ENCODE measurements around the gene FSD1L. TPM values are rescaled to one million over a fixed set of nuclear protein-coding genes. Genes with fewer than 3 reads are reported as not detected.

The FSD1L gene
- total and polyA plus RNA-seq, 3 donors from 2014 or later, result 9.1 to 12.2 (median 9.4) TPM

- Histone ChIP-seq H3K27me3 (no peaks in the 10 kb centered on the region), H3K27ac (no peak overlapping the region), H3K4me1 (peaks cover 6% of the 10 kb centered on the region), H3K9me3 (no peaks in the 10 kb centered on the region), H3K36me3 (ENCODE audit: low read depth, missing control alignments) (no peaks in the 10 kb centered on the region), H3K4me3 (no peak overlapping the region)
- TF ChIP-seq CTCF (IDR thresholded peaks at IDR 0.05) (no peak), POLR2A (IDR thresholded peaks at IDR 0.05) (no peak)
- 72 to 77% methylated on average over 8 of the region's 8 CpGs for WGBS, 2 donors
- DNase-seq, result no peak
- intact Hi-C loops (cut with DNase I; ENCODE audit: low total_unique reads), result loop anchor here (10.0 kb wide), 2 partner anchors 261 to 491 kb away; partner anchors contain the start of gene ABCA1
Measured at GRCh38 chr9:105415662-105415980, 32.2 kb upstream of the FSD1L start.

- TF ChIP-seq CTCF (IDR thresholded peaks at IDR 0.05), result no peak
- no peak for TF ChIP-seq POLR2A (IDR thresholded peaks at IDR 0.05)
- H3K4me3 ChIP-seq, result no peak overlapping the region
- no peak for DNase-seq
- H3K36me3 ChIP-seq (ENCODE audit: low read depth, missing control alignments), result no peaks in the 10 kb centered on the region
- WGBS, 2 donors, result 95 to 97% methylated on average over 1 of the region's 1 CpG
- H3K4me1 ChIP-seq, result peaks cover 6% of the 10 kb centered on the region
- H3K27ac ChIP-seq, result no peak overlapping the region
- intact Hi-C loops (cut with DNase I; ENCODE audit: low total_unique reads), result loop anchor here (10.0 kb wide), 2 partner anchors 262 to 492 kb away; partner anchors contain the start of gene ABCA1
- no peaks in the 10 kb centered on the region for H3K27me3 ChIP-seq
- H3K9me3 ChIP-seq, result no peaks in the 10 kb centered on the region
Measured at GRCh38 chr9:105416840-105417239, 31.0 kb upstream of the FSD1L start.

GRCh38 chr9:105418588-105419500, 29.0 kb upstream of the FSD1L start:
- WGBS, 2 donors, result 59 to 68% methylated on average over 3 of the region's 3 CpGs
- H3K36me3 ChIP-seq (ENCODE audit: low read depth, missing control alignments), result no peaks in the 10 kb centered on the region
- no peak overlapping the region for H3K4me3 ChIP-seq
- H3K9me3 ChIP-seq, result no peaks in the 10 kb centered on the region
- H3K4me1 ChIP-seq, result peaks cover 6% of the 10 kb centered on the region
- no peaks in the 10 kb centered on the region for H3K27me3 ChIP-seq
- TF ChIP-seq POLR2A (IDR thresholded peaks at IDR 0.05) (no peak), CTCF (IDR thresholded peaks at IDR 0.05) (no peak)
- no peak overlapping the region for H3K27ac ChIP-seq
- DNase-seq, result no peak
- intact Hi-C loops (cut with DNase I; ENCODE audit: low total_unique reads), result loop anchor here (10.0 kb wide), 2 partner anchors 264 to 494 kb away; partner anchors contain the start of gene ABCA1

GRCh38 chr9:105419816-105420597, 27.8 kb upstream of the FSD1L start:
- no peaks in the 10 kb centered on the region for H3K9me3 ChIP-seq
- H3K27ac ChIP-seq, result no peak overlapping the region
- peaks cover 5% of the 10 kb centered on the region for H3K4me1 ChIP-seq
- 47 to 53% methylated on average over 10 of the region's 10 CpGs for WGBS, 2 donors
- TF ChIP-seq POLR2A (IDR thresholded peaks at IDR 0.05), result no peak
- no peak for TF ChIP-seq CTCF (IDR thresholded peaks at IDR 0.05)
- no peak for DNase-seq
- no peaks in the 10 kb centered on the region for H3K27me3 ChIP-seq
- intact Hi-C loops (cut with DNase I; ENCODE audit: low total_unique reads), result loop anchor here (10.0 kb wide), 2 partner anchors 265 to 495 kb away; partner anchors contain the start of gene ABCA1
- no peaks in the 10 kb centered on the region for H3K36me3 ChIP-seq (ENCODE audit: low read depth, missing control alignments)
- no peak overlapping the region for H3K4me3 ChIP-seq

Measured in testis (tissue), 3 donors.